GM19324 (cell line): ENCODE results near the gene CYP2U1.
"Not testable (repeated sequence)": the region's sequence is repeated elsewhere in the genome, so short reads cannot be mapped to it uniquely, and the experiment has no call there.

ENCODE experiments used
- ATAC-seq: cut with Tn5 transposase; IDR thresholded peaks from one replicate; pipeline ENCODE4 v1.9.1; 2021; ENCODE audit warnings: mild to moderate bottlenecking, moderate library complexity; ENCODE audit not compliant: unreplicated experiment, low FRiP score

Gene CYP2U1

GRCh38 chr4:107916623-107917022, 14.7 kb upstream of the CYP2U1 start:
- ATAC-seq = no peak

- ATAC-seq = no peak
Observed at GRCh38 chr4:107917500-107917899, 13.8 kb upstream of the CYP2U1 start.

GRCh38 chr4:107922486-107923473, 8.6 kb upstream of the CYP2U1 start:
- ATAC-seq = no peak

GRCh38 chr4:107925713-107926112, 5.6 kb upstream of the CYP2U1 start:
- ATAC-seq = not testable (repeated sequence)

GRCh38 chr4:107926875-107927274, 4.5 kb upstream of the CYP2U1 start:
- not testable (repeated sequence) for ATAC-seq

- peak; percentile 8 for ATAC-seq
Observed at GRCh38 chr4:107931775-107932321, 499 bp downstream of the CYP2U1 start.

- no peak for ATAC-seq
Observed at GRCh38 chr4:107935246-107935645, 3.9 kb downstream of the CYP2U1 start.

GRCh38 chr4:107937040-107937439, 5.7 kb downstream of the CYP2U1 start:
- no peak for ATAC-seq

- no peak for ATAC-seq
Observed at GRCh38 chr4:107939307-107939706, 8.0 kb downstream of the CYP2U1 start.

- no peak for ATAC-seq
Observed at GRCh38 chr4:107945809-107946208, 14.5 kb downstream of the CYP2U1 start.

- ATAC-seq = no peak
Observed at GRCh38 chr4:107950746-107951540, 19.6 kb downstream of the CYP2U1 start.

GRCh38 chr4:107951551-107951950, 20.2 kb downstream of the CYP2U1 start:
- no peak for ATAC-seq

- ATAC-seq = no peak
Observed at GRCh38 chr4:107956011-107956410, 24.7 kb downstream of the CYP2U1 start.

- ATAC-seq = no peak
Observed at GRCh38 chr4:107966903-107967302, 35.6 kb downstream of the CYP2U1 start.

GRCh38 chr4:107967519-107967918, 36.2 kb downstream of the CYP2U1 start:
- not testable (repeated sequence) for ATAC-seq

- not testable (repeated sequence) for ATAC-seq
Observed at GRCh38 chr4:107967921-107968320, 36.6 kb downstream of the CYP2U1 start.

- no peak for ATAC-seq
Observed at GRCh38 chr4:107970063-107970798, 38.9 kb downstream of the CYP2U1 start.

- ATAC-seq = no peak
Observed at GRCh38 chr4:107972605-107973004, 41.3 kb downstream of the CYP2U1 start.

- ATAC-seq = no peak
Observed at GRCh38 chr4:107974523-107974922, 43.2 kb downstream of the CYP2U1 start.

- ATAC-seq = no peak
Observed at GRCh38 chr4:107977482-107977881, 46.1 kb downstream of the CYP2U1 start.
